NCI-H446 (cell line): ENCODE results near the gene KLF9.
"Not testable (repeated sequence)": the region's sequence is repeated elsewhere in the genome, so short reads cannot be mapped to it uniquely, and the experiment has no call there.

Source experiments
- DNase-seq, 2 experiments: peaks; one replicate each; lab custom pipeline; 2025; lab: John Stamatoyannopoulos, UW

Gene KLF9

GRCh38 chr9:70405808-70406433 lies 8.5 kb downstream of the KLF9 start:
- DNase-seq = no peak

GRCh38 chr9:70404261-70404660 lies 10.2 kb downstream of the KLF9 start:
- no peak for DNase-seq

DNA sequence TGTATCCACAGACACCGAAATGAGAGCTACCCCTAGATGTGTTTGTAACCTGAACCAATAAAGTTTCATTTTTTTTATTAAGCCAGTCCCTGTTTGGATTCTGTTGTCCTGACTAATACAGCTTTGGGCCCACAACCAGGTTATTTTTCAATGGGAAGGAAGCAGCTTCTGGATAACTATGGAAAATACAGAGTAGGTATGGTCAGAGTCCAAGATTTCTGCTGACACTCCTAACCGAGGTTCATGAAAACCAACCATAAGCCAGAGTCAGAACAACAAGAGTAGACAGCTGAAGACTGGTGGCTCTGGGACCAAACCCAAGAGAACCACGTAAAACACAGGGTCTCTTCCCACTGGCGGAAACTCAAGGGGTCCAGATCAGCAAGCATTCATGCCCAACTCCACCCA lies 10.8 kb downstream of the KLF9 start:
- DNase-seq = no peak

DNA sequence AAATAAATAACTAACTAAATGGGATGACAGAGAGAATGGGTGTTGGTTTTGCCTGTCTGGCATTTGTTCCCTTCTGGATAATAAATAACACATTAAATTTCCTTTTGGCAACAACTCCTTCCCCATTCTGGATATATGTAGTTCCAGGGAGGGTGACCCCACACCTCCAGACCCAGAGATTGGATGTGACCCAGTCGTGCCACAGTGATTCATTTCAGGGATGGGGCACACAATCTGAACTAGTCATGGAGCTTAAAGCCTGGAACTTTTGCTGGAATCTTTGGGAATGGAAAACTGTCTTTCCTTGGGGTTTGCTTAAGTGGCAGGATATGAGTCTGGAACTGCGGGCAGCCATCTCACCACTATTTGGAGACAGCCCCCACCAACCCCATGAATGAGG lies 11.3 kb downstream of the KLF9 start:
- DNase-seq = no peak

- DNase-seq = no peak
Measured at GRCh38 chr9:70402213-70402612, 12.2 kb downstream of the KLF9 start.

DNA sequence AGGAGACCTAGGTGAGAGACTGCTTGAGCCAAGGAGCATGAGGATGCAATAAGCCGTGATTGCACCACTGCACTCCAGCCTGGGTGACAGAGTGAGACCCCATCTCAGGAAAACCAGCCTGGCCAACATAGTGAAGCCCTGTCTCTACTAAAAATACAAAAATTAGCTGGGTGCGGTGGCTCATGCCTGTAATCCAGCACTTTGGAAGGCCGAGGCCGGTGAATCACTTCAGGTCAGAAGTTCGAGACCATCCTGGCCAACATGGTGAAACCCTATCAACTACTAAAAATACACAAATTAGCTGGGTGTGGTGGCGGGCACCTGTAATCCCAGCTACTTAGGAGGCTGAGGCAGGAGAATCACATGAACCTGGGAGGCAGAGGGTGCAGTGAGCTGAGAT lies 13.2 kb downstream of the KLF9 start:
- not testable (repeated sequence) for DNase-seq

DNA sequence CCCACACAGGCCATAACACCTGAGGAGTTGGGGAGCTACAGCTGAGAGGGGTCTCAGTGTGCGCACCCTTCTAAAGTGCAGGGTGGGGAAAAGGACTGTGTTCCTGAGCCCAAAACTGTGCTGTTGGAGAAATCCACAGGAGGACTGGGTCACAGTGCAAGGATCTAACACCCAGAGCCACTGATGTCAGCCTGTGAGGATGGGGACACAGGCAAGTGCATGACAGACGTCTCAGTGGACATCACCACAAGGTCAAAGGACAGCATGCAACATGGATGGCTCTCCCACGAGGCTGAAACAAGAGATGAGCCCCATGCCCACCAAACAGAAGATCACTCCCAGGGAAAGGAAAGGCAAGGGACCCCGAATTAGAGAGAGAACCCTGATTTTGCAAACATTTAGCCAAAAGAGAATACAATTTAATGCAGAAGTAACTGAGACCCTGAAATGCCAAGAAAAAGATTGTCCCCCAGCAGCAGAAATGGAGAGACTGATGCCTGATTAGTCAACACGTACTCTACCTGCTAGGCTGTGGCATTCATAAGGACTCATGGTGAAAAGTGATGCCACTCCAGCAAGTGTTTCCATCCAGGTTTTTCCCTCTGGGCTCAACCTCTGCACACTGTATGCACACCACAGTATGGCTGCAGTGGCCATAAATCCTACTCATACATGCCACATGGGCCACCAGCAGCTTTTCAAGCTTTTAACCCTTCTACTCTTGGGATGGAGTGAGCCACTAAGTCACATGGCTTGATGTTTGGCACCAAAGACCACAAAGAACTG lies 14.2 kb downstream of the KLF9 start:
- DNase-seq = no peak

DNA sequence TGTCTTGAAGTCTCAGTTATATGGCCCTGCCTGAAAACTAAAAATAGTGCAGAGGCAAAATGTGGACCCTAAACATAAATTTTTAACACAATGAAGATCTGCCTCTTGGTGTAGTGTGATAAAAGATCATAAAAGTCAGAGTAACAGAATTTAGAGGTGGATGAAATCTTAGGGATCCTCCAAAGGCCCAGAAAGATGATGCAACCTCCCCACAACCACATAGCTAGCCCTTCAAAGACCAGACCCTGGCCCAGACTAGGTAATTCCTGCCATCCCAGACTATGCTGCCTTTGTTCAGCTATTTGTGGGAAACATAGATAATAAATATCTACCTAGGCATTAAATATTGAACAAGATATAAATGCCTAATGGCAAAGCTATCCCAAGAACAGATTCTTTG lies 15.3 kb downstream of the KLF9 start:
- DNase-seq = no peak

GRCh38 chr9:70398145-70398556 lies 16.3 kb downstream of the KLF9 start:
- no peak for DNase-seq

DNA sequence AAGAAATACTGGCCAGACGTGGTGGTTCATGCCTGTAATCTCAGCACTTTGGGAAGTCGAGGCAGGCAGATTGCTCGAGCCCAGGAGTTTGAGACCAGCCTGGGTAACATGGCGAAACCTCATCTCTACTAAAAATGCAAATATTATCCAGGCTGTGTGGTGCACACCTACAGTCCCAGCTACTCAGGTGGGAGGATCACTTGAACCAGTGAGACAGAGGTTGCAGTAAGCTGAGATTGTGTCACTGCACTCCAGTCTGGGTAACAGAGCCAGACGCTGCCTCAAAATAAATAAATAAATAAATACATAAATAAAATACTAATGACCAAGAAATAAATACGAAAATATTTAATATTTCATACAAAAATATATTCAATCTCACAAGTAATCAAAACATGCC lies 18.8 kb downstream of the KLF9 start:
- DNase-seq = no peak

DNA sequence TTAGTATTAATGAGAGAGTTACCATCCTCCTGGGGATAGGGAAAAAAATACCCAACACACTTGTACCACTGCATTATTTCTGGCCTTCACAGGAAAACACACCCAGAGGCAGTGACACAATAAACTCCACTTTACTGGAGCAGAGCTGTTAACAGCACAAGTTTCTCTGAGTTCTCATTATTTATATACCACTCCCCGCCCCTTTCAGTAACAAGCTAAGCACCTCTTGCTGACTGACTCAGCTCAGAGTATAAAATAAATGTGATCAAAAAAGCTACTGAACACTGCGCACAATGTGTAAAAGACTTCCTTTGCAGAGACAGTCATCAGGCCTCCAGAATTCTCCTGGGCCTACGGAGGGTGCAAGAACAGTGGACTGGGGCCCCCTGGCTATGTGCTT lies 21.6 kb downstream of the KLF9 start:
- no peak for DNase-seq

- DNase-seq = no peak
Measured at GRCh38 chr9:70392189-70392588, 22.3 kb downstream of the KLF9 start.

DNA sequence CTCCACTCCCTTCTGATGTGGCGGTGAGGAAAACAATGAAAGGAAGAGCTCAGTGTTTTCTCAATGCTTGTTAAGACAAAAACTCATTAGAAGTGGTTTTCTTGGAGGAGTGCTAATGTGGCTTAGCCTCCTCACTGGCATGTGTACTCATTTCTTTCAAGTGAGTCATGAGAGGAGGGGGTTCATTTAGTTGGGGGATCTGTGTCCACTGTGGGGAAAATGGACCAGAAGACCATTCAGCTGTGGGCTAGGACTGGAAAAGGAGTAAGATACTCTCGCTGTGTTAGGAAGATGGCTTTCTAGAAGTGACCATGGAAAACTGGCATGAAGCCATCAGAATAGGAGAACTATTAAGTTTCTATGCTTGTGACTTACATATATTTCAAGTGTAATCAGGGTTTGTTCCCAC lies 23.5 kb downstream of the KLF9 start:
- DNase-seq = no peak

- DNase-seq = no peak
Measured at GRCh38 chr9:70389621-70390266, 24.7 kb downstream of the KLF9 start.

- DNase-seq = no peak
Measured at GRCh38 chr9:70389188-70389587, 25.3 kb downstream of the KLF9 start.

- no peak for DNase-seq
Measured at GRCh38 chr9:70387663-70388062, 26.8 kb downstream of the KLF9 start.

DNA sequence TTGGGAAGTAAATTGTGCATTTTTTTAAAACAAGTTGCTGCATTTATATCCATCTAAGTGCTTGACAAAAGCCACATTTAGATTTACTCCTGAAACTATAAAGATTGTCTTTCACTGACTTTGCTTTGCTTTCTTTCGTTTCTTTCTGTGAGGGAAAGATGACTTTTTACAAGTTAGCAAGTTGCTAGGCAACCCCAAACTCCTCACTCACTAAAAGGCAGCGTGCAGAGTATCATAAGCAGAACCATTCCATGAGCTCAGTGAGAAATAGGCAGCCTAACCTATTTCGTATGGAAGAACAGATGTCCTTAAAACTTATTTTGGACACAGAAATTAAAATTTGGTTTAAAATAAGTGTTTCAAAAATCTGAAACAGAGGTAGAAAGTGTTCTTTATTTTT lies 29.0 kb downstream of the KLF9 start:
- DNase-seq = no peak

DNA sequence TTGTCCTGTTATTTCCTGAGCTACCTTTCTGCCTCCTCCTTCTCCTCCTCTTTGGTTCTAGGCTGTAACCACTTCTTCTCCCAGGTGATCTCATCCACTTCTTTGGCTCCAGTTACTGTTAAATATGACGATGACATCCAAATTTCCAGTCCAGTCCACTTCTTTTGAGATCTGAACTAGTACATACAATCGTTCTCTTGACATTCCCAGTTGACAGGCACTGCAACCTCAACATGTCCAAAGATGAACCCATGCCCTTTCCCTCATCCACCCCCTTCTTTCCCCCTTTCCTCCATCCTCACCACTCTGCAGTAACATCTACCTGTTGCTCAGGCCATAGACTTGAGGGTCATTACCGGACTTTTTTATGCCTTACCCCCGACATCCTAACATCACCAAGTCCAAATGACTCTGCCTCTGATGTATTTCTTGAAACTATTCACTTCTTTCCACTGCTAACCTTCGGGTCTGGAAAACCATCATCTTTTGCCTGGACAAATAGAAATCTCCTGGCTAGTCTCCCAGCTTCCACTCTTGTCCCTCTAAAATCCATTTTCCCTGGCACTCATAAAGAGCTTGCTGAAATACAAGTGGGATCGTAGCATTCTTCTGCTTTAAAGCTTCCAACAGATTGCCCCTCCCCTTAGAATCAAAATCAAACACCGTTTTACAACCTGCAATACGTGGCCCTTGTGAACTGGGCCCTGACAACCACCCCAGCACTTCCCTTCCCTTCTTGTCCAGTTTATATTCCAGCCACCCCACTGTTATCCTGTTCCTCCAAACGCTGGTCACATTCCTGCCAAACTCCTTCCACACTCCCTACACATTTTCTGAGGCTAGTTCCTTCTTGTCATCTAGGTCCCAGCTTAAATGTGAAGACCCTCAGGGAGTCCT lies 31.5 kb downstream of the KLF9 start:
- no peak for DNase-seq

DNA sequence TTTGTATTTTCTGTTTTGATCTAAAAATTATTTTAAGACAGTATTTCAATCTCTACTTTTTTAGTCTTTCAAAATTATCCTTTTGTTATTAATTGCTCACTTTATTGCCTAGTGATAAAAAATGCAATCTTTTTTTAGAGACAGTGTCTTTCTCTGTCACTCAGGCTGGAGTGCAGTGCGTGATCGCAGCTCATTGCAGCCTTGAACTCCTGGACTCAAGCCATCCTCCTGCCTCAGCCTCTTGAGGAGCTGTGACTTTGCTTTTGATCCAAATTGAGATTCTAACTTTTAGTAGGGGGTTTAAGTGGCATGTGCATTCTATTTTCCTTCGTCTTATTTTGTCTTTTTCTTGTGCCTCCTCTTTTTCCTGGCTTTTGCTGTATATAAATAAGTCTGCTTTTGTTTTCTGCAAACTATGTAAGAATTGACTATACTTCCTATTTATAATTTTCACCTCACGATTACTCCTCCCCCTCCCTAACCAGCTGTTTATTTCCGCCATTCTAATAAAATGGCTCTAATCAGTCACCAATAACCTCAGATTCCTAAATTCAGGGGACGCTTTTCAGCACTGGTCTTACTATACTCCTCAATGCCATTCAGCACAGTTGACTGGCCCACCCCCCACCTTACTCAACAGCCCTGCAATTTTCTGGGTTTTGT lies 32.3 kb downstream of the KLF9 start:
- no peak for DNase-seq

DNA sequence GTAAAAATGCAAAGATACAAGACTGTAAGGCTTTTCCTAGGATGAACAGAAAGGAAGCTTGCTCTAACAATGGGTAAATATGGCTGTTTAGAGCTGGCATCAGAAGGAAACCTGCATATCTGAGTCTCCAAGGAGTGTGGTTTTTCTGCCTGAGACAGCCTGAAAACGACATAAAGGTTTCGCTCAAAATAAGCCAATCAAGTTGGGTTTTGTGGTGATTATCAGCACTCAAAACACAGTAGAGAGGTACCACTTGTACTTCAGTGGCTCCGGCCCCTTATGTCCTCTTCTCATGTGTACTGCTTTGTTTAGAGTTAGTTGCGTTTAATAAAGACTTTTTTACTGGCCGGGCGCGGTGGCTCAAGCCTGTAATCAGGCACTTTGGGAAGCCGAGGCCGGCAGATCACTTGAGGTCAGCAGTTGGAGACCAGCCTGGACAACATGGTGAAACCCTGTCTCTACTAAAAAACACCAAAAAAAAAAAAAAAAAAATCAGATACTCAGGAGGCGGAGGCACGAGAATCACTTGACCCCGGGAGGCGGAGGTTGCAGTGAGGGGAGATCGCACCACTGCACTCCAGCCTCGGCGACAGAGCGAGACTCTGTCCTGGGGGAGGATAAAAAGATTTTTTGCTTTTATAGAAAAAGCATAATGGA lies 39.4 kb downstream of the KLF9 start:
- no peak for DNase-seq

DNA sequence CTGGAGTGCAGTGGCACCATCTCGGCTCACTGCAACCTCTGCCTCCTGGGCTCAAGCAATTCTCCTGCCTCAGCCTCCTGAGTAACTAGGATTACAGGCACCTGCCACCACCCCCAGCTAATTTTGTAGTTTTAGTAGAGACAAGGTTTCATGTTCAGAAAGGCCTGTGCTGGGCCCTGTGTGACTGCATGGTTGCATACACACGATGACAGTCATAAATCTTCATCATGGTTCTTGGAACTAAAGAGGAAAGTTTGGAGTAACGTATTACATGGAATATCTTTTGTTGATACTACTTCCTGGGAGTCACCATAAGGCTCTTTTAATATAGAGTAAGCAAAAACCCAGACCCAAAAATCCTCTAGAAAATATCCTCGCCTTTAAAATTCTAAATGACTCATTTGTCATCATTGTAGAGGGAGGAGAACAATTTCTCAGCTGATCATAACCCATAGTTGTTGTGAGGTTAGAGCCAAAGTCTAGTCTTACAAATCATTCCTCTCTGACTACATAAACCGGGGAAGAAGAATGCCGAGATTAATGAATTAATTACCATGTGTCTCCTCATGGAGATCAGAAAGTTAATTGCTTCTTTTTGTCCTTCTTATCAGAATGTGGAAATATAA lies 47.0 kb downstream of the KLF9 start:
- DNase-seq = no peak
